HL-60 (cell line): ENCODE results near the gene ZFAND3.

Experiments used
- DNase-seq, 2 experiments: peaks; one replicate each; pipeline ENCODE4 v3.0.0-alpha.2; 2010 to 2020; ENCODE audit warnings: low read depth in 1 of 2, low spot score in 1 of 2
- H3K27ac ChIP-seq: fragments of 250-450 bp; sonication (Bioruptor Pico); replicated peaks from 2 replicates; pipeline ENCODE4 v1.5.1; 2020; ENCODE audit warnings: mild to moderate bottlenecking, moderate library complexity
- H3K27me3 ChIP-seq: fragments of 250-450 bp; sonication (Bioruptor Pico); 2 replicates; pipeline ENCODE4 v1.5.1; 2021; ENCODE audit warnings: mild to moderate bottlenecking, moderate library complexity; ENCODE audit not compliant: insufficient read depth, poor library complexity, severe bottlenecking
- H3K4me3 ChIP-seq: replicated peaks from 2 replicates; pipeline ENCODE4 v1.5.1; 2011; ENCODE audit warnings: mild to moderate bottlenecking, control low read depth, low read length; ENCODE audit not compliant: insufficient read depth
- CTCF ChIP-seq: IDR thresholded peaks from one replicate; pipeline ENCODE4 v1.5.1; 2011; ENCODE audit warnings: low read length, control low read depth, inconsistent platforms; ENCODE audit not compliant: insufficient read depth
- GABPA ChIP-seq: IDR thresholded peaks from 2 replicates; pipeline ENCODE4 v1.6.1; 2012; ENCODE audit warnings: low read depth
- POLR2AphosphoS5 ChIP-seq: IDR thresholded peaks from 2 replicates; pipeline ENCODE4 v1.6.1; 2012; ENCODE audit warnings: low read depth
- REST ChIP-seq: IDR thresholded peaks from 2 replicates; pipeline ENCODE4 v1.6.1; 2012; ENCODE audit warnings: low read depth; ENCODE audit not compliant: insufficient replicate concordance
- SPI1 ChIP-seq: IDR thresholded peaks from 2 replicates; pipeline ENCODE4 v1.6.1; 2012; ENCODE audit warnings: low read depth, mild to moderate bottlenecking, borderline replicate concordance

ZFAND3 gene

GRCh38 chr6:38167598-38167997 is 348.1 kb downstream of the ZFAND3 start:
- no peak overlapping the region for H3K27ac ChIP-seq
- no peaks in the 10 kb centered on the region for H3K27me3 ChIP-seq
- H3K4me3 ChIP-seq: no peak overlapping the region
- TF ChIP-seq REST (no peak), SPI1 (no peak), CTCF (no peak), POLR2AphosphoS5 (no peak), GABPA (no peak)
- DNase-seq: no peak

- TF ChIP-seq CTCF (no peak), GABPA (no peak), SPI1 (no peak), POLR2AphosphoS5 (no peak), REST (no peak)
- Histone ChIP-seq H3K27me3 (no peaks in the 10 kb centered on the region), H3K4me3 (no peak overlapping the region), H3K27ac (no peak overlapping the region)
- DNase-seq: no peak
These were observed 348.6 kb downstream of the ZFAND3 start for GRCh38 chr6:38168126-38168525.

GRCh38 chr6:38168699-38169098 is 349.2 kb downstream of the ZFAND3 start:
- Histone ChIP-seq H3K27ac (no peak overlapping the region), H3K4me3 (no peak overlapping the region)
- TF ChIP-seq GABPA: no peak
- no peak for TF ChIP-seq CTCF
- no peak for TF ChIP-seq SPI1
- TF ChIP-seq REST: no peak
- no peak for TF ChIP-seq POLR2AphosphoS5

More at GRCh38 chr6:38168699-38169098, 349.2 kb downstream of the ZFAND3 start:
- no peaks in the 10 kb centered on the region for H3K27me3 ChIP-seq
- no peak for DNase-seq
